H9 (cell line): Measurements from ENCODE around the gene SYT11. TPM values are rescaled to one million over a fixed set of nuclear protein-coding genes. Genes with fewer than 3 reads are reported as not detected.
"Not testable (repeated sequence)": the region's sequence is repeated elsewhere in the genome, so short reads cannot be mapped to it uniquely, and the experiment has no call there.

Experiments
- DNase-seq: peaks from one replicate; pipeline ENCODE4 v3.0.0-alpha.2; 2017
- H2AFZ ChIP-seq: one replicate; pipeline ENCODE4 v1.6.1; 2013; ENCODE audit warnings: mild to moderate bottlenecking, low read length, control low read depth, moderate library complexity
- H2AK5ac ChIP-seq: 2 replicates; pipeline ENCODE4 v1.6.1; 2013; ENCODE audit warnings: low read length, control low read depth, mixed read lengths; ENCODE audit not compliant: insufficient read length
- H2BK120ac ChIP-seq: one replicate; pipeline ENCODE4 v1.6.1; 2013; ENCODE audit warnings: low read depth, mild to moderate bottlenecking, low read length, control low read depth, inconsistent platforms; ENCODE audit not compliant: poor library complexity, severe bottlenecking
- H2BK12ac ChIP-seq: 2 replicates; pipeline ENCODE4 v1.6.1; 2013; ENCODE audit warnings: low read length, control low read depth, mixed read lengths, low read depth; ENCODE audit not compliant: insufficient read length
- H2BK15ac ChIP-seq: 2 replicates; pipeline ENCODE4 v1.6.1; 2013; ENCODE audit warnings: low read depth, low read length, control low read depth
- H2BK20ac ChIP-seq: one replicate; pipeline ENCODE4 v1.6.1; 2013; ENCODE audit warnings: low read depth, mild to moderate bottlenecking, low read length, control low read depth, inconsistent platforms; ENCODE audit not compliant: poor library complexity, severe bottlenecking
- H2BK5ac ChIP-seq: 2 replicates; pipeline ENCODE4 v1.6.1; 2013; ENCODE audit warnings: low read length, control low read depth, mixed read lengths; ENCODE audit not compliant: insufficient read length
- H3K14ac ChIP-seq: 2 replicates; pipeline ENCODE4 v1.6.1; 2013; ENCODE audit warnings: low read length, control low read depth; ENCODE audit not compliant: insufficient read depth
- H3K18ac ChIP-seq: 2 replicates; pipeline ENCODE4 v1.6.1; 2013; ENCODE audit warnings: low read depth, mild to moderate bottlenecking, mixed read lengths, low read length, control low read depth; ENCODE audit not compliant: insufficient read length
- H3K23ac ChIP-seq: 2 replicates; pipeline ENCODE4 v1.6.1; 2013; ENCODE audit warnings: low read length, control low read depth, mixed read lengths, low read depth; ENCODE audit not compliant: insufficient read length
- H3K23me2 ChIP-seq: 2 replicates; pipeline ENCODE4 v1.6.1; 2013; ENCODE audit warnings: low read depth, mild to moderate bottlenecking, mixed read lengths, low read length, control low read depth; ENCODE audit not compliant: insufficient read length, poor library complexity, severe bottlenecking
- H3K27ac ChIP-seq: 2 replicates; pipeline ENCODE4 v1.5.1; 2013; ENCODE audit warnings: low read length, control low read depth, mixed read lengths, low read depth; ENCODE audit not compliant: insufficient read length
- H3K27me3 ChIP-seq: 2 replicates; pipeline ENCODE4 v1.6.1; 2013; ENCODE audit warnings: low read length, control low read depth, inconsistent platforms; ENCODE audit not compliant: insufficient read depth
- H3K4ac ChIP-seq: 2 replicates; pipeline ENCODE4 v1.6.1; 2013; ENCODE audit warnings: low read depth, mild to moderate bottlenecking, control low read depth, inconsistent platforms, low read length, moderate library complexity
- H3K4me1 ChIP-seq: 2 replicates; pipeline ENCODE4 v1.6.1; 2013; ENCODE audit warnings: low read length, control low read depth, inconsistent platforms; ENCODE audit not compliant: insufficient read depth
- H3K4me2 ChIP-seq: 2 replicates; pipeline ENCODE4 v1.6.1; 2013; ENCODE audit warnings: low read length, control low read depth, mixed read lengths; ENCODE audit not compliant: insufficient read length, insufficient read depth
- H3K56ac ChIP-seq: 2 replicates; pipeline ENCODE4 v1.6.1; 2013; ENCODE audit warnings: low read depth, mild to moderate bottlenecking, mixed read lengths, low read length, control low read depth; ENCODE audit not compliant: insufficient read length
- H3K79me1 ChIP-seq: 2 replicates; pipeline ENCODE4 v1.6.1; 2013; ENCODE audit warnings: low read depth, mild to moderate bottlenecking, moderate library complexity, low read length, control low read depth, inconsistent platforms; ENCODE audit not compliant: insufficient read depth, poor library complexity, severe bottlenecking
- H3K79me2 ChIP-seq: 2 replicates; pipeline ENCODE4 v1.6.1; 2013; ENCODE audit warnings: low read length, control low read depth, inconsistent platforms; ENCODE audit not compliant: insufficient read depth
- H3K9ac ChIP-seq: 2 replicates; pipeline ENCODE4 v1.6.1; 2013; ENCODE audit warnings: low read length, control low read depth, mixed read lengths; ENCODE audit not compliant: insufficient read length; ENCODE audit errors: extremely low read depth
- H3K9me3 ChIP-seq: one replicate; pipeline ENCODE4 v1.6.1; 2013; ENCODE audit warnings: low read depth, low read length, inconsistent platforms; ENCODE audit not compliant: control insufficient read depth
- H3T11ph ChIP-seq: one replicate; pipeline ENCODE4 v1.6.1; 2013; ENCODE audit warnings: mild to moderate bottlenecking, low read length, control low read depth, inconsistent platforms
- H4K20me1 ChIP-seq: one replicate; pipeline ENCODE4 v1.6.1; 2013; ENCODE audit not compliant: control insufficient read depth, insufficient read length, insufficient read depth
- H4K5ac ChIP-seq: 2 replicates; pipeline ENCODE4 v1.6.1; 2013; ENCODE audit warnings: low read depth, mild to moderate bottlenecking, mixed read lengths, low read length, control low read depth; ENCODE audit not compliant: insufficient read length
- H4K8ac ChIP-seq: replicated peaks from 2 replicates; pipeline ENCODE4 v1.6.1; 2013; ENCODE audit warnings: low read length, control low read depth, mixed read lengths, low read depth; ENCODE audit not compliant: insufficient read length
- H4K91ac ChIP-seq: 2 replicates; pipeline ENCODE4 v1.6.1; 2013; ENCODE audit warnings: low read depth, mild to moderate bottlenecking, moderate library complexity, mixed read lengths, low read length, control low read depth; ENCODE audit not compliant: insufficient read length
- H3K27ac Mint-ChIP-seq, 3 experiments: 2 replicates in 2 of 3; 3 replicates in 1 of 3; pipeline ENCODE4 v1.8.0; 2020 to 2021; ENCODE audit warnings: mixed read lengths in 3 of 3, mild to moderate bottlenecking in 1 of 3, moderate library complexity in 1 of 3
- H3K27me3 Mint-ChIP-seq: 2 replicates; pipeline ENCODE4 v1.8.0; 2021; ENCODE audit warnings: low read depth, mild to moderate bottlenecking, moderate library complexity, mixed read lengths
- H3K36me3 Mint-ChIP-seq, 3 experiments: 2 replicates in 2 of 3; 3 replicates in 1 of 3; pipeline ENCODE4 v1.8.0; 2020 to 2021; ENCODE audit warnings: low read depth in 3 of 3, mixed read lengths in 3 of 3; ENCODE audit not compliant: insufficient read depth in 1 of 3
- H3K4me1 Mint-ChIP-seq, 2 experiments: 2 replicates each; pipeline ENCODE4 v1.8.0; 2020; ENCODE audit warnings: mixed read lengths in 2 of 2
- H3K4me3 Mint-ChIP-seq, 2 experiments: 2 replicates in 1 of 2; 3 replicates in 1 of 2; pipeline ENCODE4 v1.8.0; 2020 to 2021; ENCODE audit warnings: mild to moderate bottlenecking in 2 of 2, mixed read lengths in 2 of 2, moderate library complexity in 1 of 2
- H3K9me3 Mint-ChIP-seq, 2 experiments: 2 replicates in 1 of 2; 3 replicates in 1 of 2; pipeline ENCODE4 v1.8.0; 2020; ENCODE audit warnings: mild to moderate bottlenecking in 2 of 2, mixed read lengths in 2 of 2, moderate library complexity in 1 of 2
- CTCF ChIP-seq: fragments of 200-600 bp; sonication (generic); conservative IDR thresholded peaks from 3 replicates; pipeline ENCODE4 v1.8.0; 2021; ENCODE audit warnings: antibody characterized with exemption, mild to moderate bottlenecking
- WGBS: extraction: QIAGEN DNeasy Blood & Tissue Kit; methylation state at CpG from one replicate; pipeline ENCODE4 v1.1.7; 2013; ENCODE audit warnings: missing lambda C conversion rate, low lambda C conversion rate, mixed read lengths; ENCODE audit not compliant: insufficient read length; ENCODE audit errors: extremely low coverage; 5-methylcytosine and 5-hydroxymethylcytosine counted together
- total RNA-seq: library from RNA; stranded (reverse); gene quantifications from 2 replicates; pipeline ENCODE4 v1.2.1, GENCODE V29; 2021

SYT11 gene
- total RNA-seq, 1 experiment from 2014 or later, result 0.28 TPM

- Histone ChIP-seq H3K23me2 (no peaks in the 10 kb centered on the region), H2AK5ac (no peak overlapping the region), H3K79me1 (no peaks in the 10 kb centered on the region), H2AFZ (no peak overlapping the region), H3K9me3 (no peaks in the 10 kb centered on the region), H3K27me3 (no peaks in the 10 kb centered on the region), H2BK12ac (no peak overlapping the region), H3K4ac (no peak overlapping the region), H2BK20ac (no peak overlapping the region), H3K27ac (peak overlapping the region; percentile 21), H2BK5ac (no peak overlapping the region), H4K20me1 (no peaks in the 10 kb centered on the region), H3K9ac (no peak overlapping the region), H4K8ac (no peak overlapping the region), H3K4me1 (no peaks in the 10 kb centered on the region), H2BK15ac (no peak overlapping the region), H4K91ac (no peak overlapping the region), H3K23ac (no peak overlapping the region), H3T11ph (no peak overlapping the region), H3K79me2 (no peaks in the 10 kb centered on the region; the same call in 1 of the 2 replicates), H2BK120ac (no peak overlapping the region), H4K5ac (no peak overlapping the region), H3K56ac (no peak overlapping the region), H3K18ac (peak overlapping the region; percentile 76), H3K4me2 (no peak overlapping the region), H3K14ac (no peak overlapping the region)
- H3K27ac Mint-ChIP-seq, result peak overlapping the region; percentile 1 to 96 (median 46); a peak in 5 of 7 replicates
- H3K4me1 Mint-ChIP-seq, result peaks cover 10 to 26% of the 10 kb centered on the region in 2 experiments
- WGBS, result no CpG with 5 or more reads among the region's 11 CpGs
- no peak for TF ChIP-seq CTCF
- no peak overlapping the region for H3K4me3 Mint-ChIP-seq
- peaks cover 4 to 5% of the 10 kb centered on the region in 2 experiments; a peak in 3 of 5 replicates for H3K9me3 Mint-ChIP-seq
- H3K27me3 Mint-ChIP-seq, result no peaks in the 10 kb centered on the region
- peaks cover 32 to 43% (median 33%) of the 10 kb centered on the region in 3 experiments for H3K36me3 Mint-ChIP-seq
- peak; percentile 36 for DNase-seq
Observed at GRCh38 chr1:155834296-155834926, 25.0 kb upstream of the SYT11 start.

- H2BK15ac ChIP-seq, H3K23ac ChIP-seq, H3K9me3 Mint-ChIP-seq, H2AFZ ChIP-seq, H3K27me3 ChIP-seq, H3T11ph ChIP-seq, H3K79me1 ChIP-seq, H3K79me2 ChIP-seq, H3K4me2 ChIP-seq, H2BK5ac ChIP-seq, H4K5ac ChIP-seq, H3K27ac ChIP-seq, H3K23me2 ChIP-seq, H3K9me3 ChIP-seq, H3K9ac ChIP-seq, H2AK5ac ChIP-seq, H2BK20ac ChIP-seq, H3K27me3 Mint-ChIP-seq, H4K91ac ChIP-seq, H3K4me1 ChIP-seq, H4K8ac ChIP-seq, H2BK120ac ChIP-seq, H3K14ac ChIP-seq, H3K18ac ChIP-seq, H3K4ac ChIP-seq, H3K4me3 Mint-ChIP-seq, H4K20me1 ChIP-seq, H2BK12ac ChIP-seq, H3K56ac ChIP-seq, DNase-seq: not testable (repeated sequence)
- Mint-ChIP-seq H3K4me1 (peaks cover 10 to 26% of the 10 kb centered on the region in 2 experiments), H3K36me3 (peaks cover 31 to 43% (median 32%) of the 10 kb centered on the region in 3 experiments), H3K27ac (peak overlapping the region in 1 of 3 experiments; percentile 92; a peak in 1 of 7 replicates)
- no CpG with 5 or more reads among the region's 9 CpGs for WGBS
Observed at GRCh38 chr1:155834927-155835399, 24.4 kb upstream of the SYT11 start.
